SK-N-MC (cell line): ENCODE measurements around the gene CCRL2.

Experiments used
- DNase-seq: peaks from one replicate; pipeline ENCODE4 v3.0.0-alpha.2; 2011; ENCODE audit warnings: low read depth, low spot score
- H3K27ac ChIP-seq: fragments of 200-600 bp; sonication (generic); 2 replicates; pipeline ENCODE4 v1.5.1; 2016; ENCODE audit warnings: mixed run types
- H3K36me3 ChIP-seq: fragments of 200-600 bp; sonication (generic); 2 replicates; pipeline ENCODE4 v1.6.1; 2017; ENCODE audit warnings: antibody characterized with exemption, low read length, mixed read lengths; ENCODE audit not compliant: insufficient read depth
- H3K4me3 ChIP-seq: fragments of 200-600 bp; sonication (generic); 2 replicates; pipeline ENCODE4 v1.5.1; 2016
- H3K9ac ChIP-seq: fragments of 200-600 bp; sonication (generic); 2 replicates; pipeline ENCODE4 v1.8.0; 2017; ENCODE audit warnings: mixed run types, mixed read lengths; ENCODE audit not compliant: insufficient read length
- H3K9me3 ChIP-seq: fragments of 200-600 bp; sonication (generic); 2 replicates; pipeline ENCODE4 v1.6.1; 2017; ENCODE audit warnings: low read depth, mild to moderate bottlenecking, antibody characterized with exemption, low read length, moderate library complexity, mixed read lengths
- EZH2 ChIP-seq: fragments of 200-600 bp; sonication (generic); IDR thresholded peaks from one replicate; pipeline ENCODE4 v1.6.1; 2017; ENCODE audit warnings: antibody characterized with exemption
- FOXP2 ChIP-seq: optimal IDR thresholded peaks from 2 replicates; pipeline ENCODE3; 2011; ENCODE audit warnings: mild to moderate bottlenecking, moderate library complexity; ENCODE audit not compliant: insufficient read depth; ENCODE audit errors: extremely low read length, control extremely low read depth
- POLR2AphosphoS5 ChIP-seq: IDR thresholded peaks from 2 replicates; pipeline ENCODE4 v1.6.1; 2012; ENCODE audit warnings: mild to moderate bottlenecking, low read depth, low read length, borderline replicate concordance

CCRL2 gene

GRCh38 chr3:46411271-46411670 lies 4.2 kb downstream of the CCRL2 start:
- Histone ChIP-seq H3K27ac (no peak overlapping the region), H3K9ac (no peak overlapping the region), H3K9me3 (no peaks in the 10 kb centered on the region), H3K4me3 (no peak overlapping the region), H3K36me3 (no peaks in the 10 kb centered on the region)
- TF ChIP-seq POLR2AphosphoS5 (no peak), EZH2 (no peak), FOXP2 (no peak)
- no peak for DNase-seq

GRCh38 chr3:46412786-46413298 lies 5.8 kb downstream of the CCRL2 start:
- H3K9ac ChIP-seq, result no peak overlapping the region
- H3K9me3 ChIP-seq, result no peaks in the 10 kb centered on the region
- H3K36me3 ChIP-seq, result no peaks in the 10 kb centered on the region
- TF ChIP-seq POLR2AphosphoS5 (no peak), EZH2 (no peak), FOXP2 (no peak)
- no peak for DNase-seq
- no peak overlapping the region for H3K27ac ChIP-seq
- H3K4me3 ChIP-seq, result no peak overlapping the region

- H3K36me3 ChIP-seq, result no peaks in the 10 kb centered on the region
- H3K9me3 ChIP-seq, result no peaks in the 10 kb centered on the region
- H3K4me3 ChIP-seq, result no peak overlapping the region
- TF ChIP-seq EZH2, result no peak
- TF ChIP-seq FOXP2, result no peak
- TF ChIP-seq POLR2AphosphoS5, result no peak
- no peak overlapping the region for H3K9ac ChIP-seq
- H3K27ac ChIP-seq, result no peak overlapping the region
- DNase-seq, result no peak
Measured at GRCh38 chr3:46413951-46414350, 6.9 kb downstream of the CCRL2 start.

GRCh38 chr3:46414739-46415138 lies 7.7 kb downstream of the CCRL2 start:
- no peak overlapping the region for H3K4me3 ChIP-seq
- no peak for DNase-seq
- H3K27ac ChIP-seq, result no peak overlapping the region
- TF ChIP-seq EZH2 (no peak), FOXP2 (no peak), POLR2AphosphoS5 (no peak)
- H3K9ac ChIP-seq, result no peak overlapping the region
- H3K36me3 ChIP-seq, result no peaks in the 10 kb centered on the region
- H3K9me3 ChIP-seq, result no peaks in the 10 kb centered on the region

- TF ChIP-seq EZH2, result no peak
- no peak for TF ChIP-seq POLR2AphosphoS5
- TF ChIP-seq FOXP2, result no peak
- DNase-seq, result no peak
- Histone ChIP-seq H3K27ac (no peak overlapping the region), H3K36me3 (no peaks in the 10 kb centered on the region), H3K9me3 (no peaks in the 10 kb centered on the region), H3K4me3 (no peak overlapping the region), H3K9ac (no peak overlapping the region)
Measured at GRCh38 chr3:46416125-46416810, 9.2 kb downstream of the CCRL2 start.

- DNase-seq, result no peak
- no peaks in the 10 kb centered on the region for H3K36me3 ChIP-seq
- TF ChIP-seq EZH2 (no peak), POLR2AphosphoS5 (no peak), FOXP2 (no peak)
- H3K9me3 ChIP-seq, result no peaks in the 10 kb centered on the region
- H3K27ac ChIP-seq, result no peak overlapping the region
- no peak overlapping the region for H3K4me3 ChIP-seq
- H3K9ac ChIP-seq, result no peak overlapping the region
Measured at GRCh38 chr3:46416811-46417510, 9.9 kb downstream of the CCRL2 start.

GRCh38 chr3:46417841-46418611 lies 11.0 kb downstream of the CCRL2 start:
- no peaks in the 10 kb centered on the region for H3K9me3 ChIP-seq
- no peak for TF ChIP-seq POLR2AphosphoS5
- no peak for TF ChIP-seq EZH2
- TF ChIP-seq FOXP2, result no peak
- no peak overlapping the region for H3K27ac ChIP-seq
- DNase-seq, result no peak
- H3K9ac ChIP-seq, result no peak overlapping the region
- H3K4me3 ChIP-seq, result no peak overlapping the region
- H3K36me3 ChIP-seq, result no peaks in the 10 kb centered on the region

- Histone ChIP-seq H3K36me3 (no peaks in the 10 kb centered on the region), H3K9me3 (no peaks in the 10 kb centered on the region), H3K4me3 (no peak overlapping the region), H3K9ac (no peak overlapping the region), H3K27ac (no peak overlapping the region)
- TF ChIP-seq POLR2AphosphoS5 (no peak), EZH2 (no peak), FOXP2 (no peak)
- no peak for DNase-seq
Measured at GRCh38 chr3:46419816-46420215, 12.8 kb downstream of the CCRL2 start.
